ENCODE results near the gene NCBP3.

NCBP3 gene

GRCh38 chr17:3805581-3805980 is 40.5 kb downstream of the NCBP3 start:
- Histone ChIP-seq H3K4me1 (ENCODE audit: insufficient read depth, low read length, poor library complexity, severe bottlenecking) (peaks cover 9% of the 10 kb centered on the region), H2AFZ (ENCODE audit: low read length) (no peak overlapping the region), H3F3A (ENCODE audit: low read depth) (no peaks in the 10 kb centered on the region), H3K9me2 (replicated peaks; ENCODE audit: low read depth, low read length) (no peaks in the 10 kb centered on the region), H3K4me3 (ENCODE audit: low read length, poor library complexity, severe bottlenecking) (no peak overlapping the region), H3K27me3 (ENCODE audit: insufficient read depth, low read length, poor library complexity, severe bottlenecking) (no peaks in the 10 kb centered on the region), H4K20me1 (ENCODE audit: insufficient read depth, low read length, poor library complexity, severe bottlenecking) (no peaks in the 10 kb centered on the region), H3K4me2 (ENCODE audit: low read depth, low read length, poor library complexity, severe bottlenecking) (no peak overlapping the region), H3K9me3 (ENCODE audit: insufficient read depth, low read depth, low read length) (no peaks in the 10 kb centered on the region), H3K9ac (ENCODE audit: low read depth, low read length, poor library complexity, severe bottlenecking) (no peak overlapping the region), H3K36me3 (ENCODE audit: insufficient read depth, low read length) (peaks cover 24% of the 10 kb centered on the region; the same call in 1 of the 2 replicates), H3K79me2 (ENCODE audit: insufficient read depth, low read length) (no peaks in the 10 kb centered on the region)
- TF ChIP-seq CTCF (conservative IDR thresholded peaks at IDR 0.05; ENCODE audit: low read length) (no peak), EZH2phosphoT487 (IDR thresholded peaks at IDR 0.05; ENCODE audit: borderline replicate concordance) (no peak)

DNA sequence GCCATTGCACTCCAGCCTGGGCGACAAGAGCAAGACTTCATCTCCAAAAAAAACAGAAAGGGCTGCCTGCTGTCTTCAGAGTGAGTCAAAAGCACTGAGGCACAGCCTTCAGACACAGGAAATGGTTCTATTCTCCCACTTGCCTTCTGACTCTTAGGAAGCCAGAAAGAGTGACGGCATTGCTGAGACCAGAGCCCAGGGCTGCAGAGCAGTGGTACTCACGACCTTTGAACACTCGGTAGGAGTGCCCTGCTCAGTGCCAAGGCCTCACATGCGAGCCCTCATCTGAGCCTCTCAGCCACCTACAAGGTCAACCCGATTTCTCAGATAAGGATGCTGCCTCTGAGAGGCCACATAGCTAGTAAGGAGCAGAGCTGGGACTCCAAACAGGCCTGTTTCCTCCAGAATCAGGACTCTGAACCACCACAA is 41.5 kb downstream of the NCBP3 start:
- Histone ChIP-seq H2AFZ (ENCODE audit: low read length) (no peak overlapping the region), H3K27me3 (ENCODE audit: insufficient read depth, low read length, poor library complexity, severe bottlenecking) (no peaks in the 10 kb centered on the region), H3K36me3 (ENCODE audit: insufficient read depth, low read length) (peaks cover 15% of the 10 kb centered on the region; the same call in 1 of the 2 replicates)

DNA sequence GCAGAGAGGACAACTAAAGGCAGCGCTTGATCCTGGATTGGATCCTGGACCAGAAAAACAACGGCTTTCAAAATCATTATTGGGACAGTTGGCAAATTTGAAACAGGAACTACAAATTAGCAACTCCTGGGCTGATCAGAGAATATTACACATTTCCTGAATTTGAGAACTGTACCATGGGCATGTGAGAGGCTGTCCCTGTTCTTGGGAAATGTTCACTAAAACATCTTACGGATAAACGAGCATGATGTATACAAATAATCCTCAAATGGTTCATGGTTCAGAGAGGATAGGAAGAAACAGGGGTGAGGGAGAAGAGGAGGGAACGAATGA is 42.8 kb downstream of the NCBP3 start:
- H3K4me3 ChIP-seq (ENCODE audit: low read length, poor library complexity, severe bottlenecking), result no peak overlapping the region
- peaks cover 29% of the 10 kb centered on the region for H3K4me1 ChIP-seq (ENCODE audit: insufficient read depth, low read length, poor library complexity, severe bottlenecking)
- H3K9me3 ChIP-seq (ENCODE audit: insufficient read depth, low read depth, low read length), result no peaks in the 10 kb centered on the region
- TF ChIP-seq EZH2phosphoT487 (IDR thresholded peaks at IDR 0.05; ENCODE audit: borderline replicate concordance) (no peak), CTCF (conservative IDR thresholded peaks at IDR 0.05; ENCODE audit: low read length) (no peak)
- no peak overlapping the region for H3K9ac ChIP-seq (ENCODE audit: low read depth, low read length, poor library complexity, severe bottlenecking)
- no peak overlapping the region for H3K4me2 ChIP-seq (ENCODE audit: low read depth, low read length, poor library complexity, severe bottlenecking)
- no peaks in the 10 kb centered on the region for H3K27me3 ChIP-seq (ENCODE audit: insufficient read depth, low read length, poor library complexity, severe bottlenecking)
- H2AFZ ChIP-seq (ENCODE audit: low read length), result no peak overlapping the region
- peaks cover 14% of the 10 kb centered on the region; the same call in 1 of the 2 replicates for H3K36me3 ChIP-seq (ENCODE audit: insufficient read depth, low read length)
- H3K79me2 ChIP-seq (ENCODE audit: insufficient read depth, low read length), result no peaks in the 10 kb centered on the region
- no peaks in the 10 kb centered on the region for H3K9me2 ChIP-seq (replicated peaks; ENCODE audit: low read depth, low read length)
- H3F3A ChIP-seq (ENCODE audit: low read depth), result no peaks in the 10 kb centered on the region
- no peaks in the 10 kb centered on the region for H4K20me1 ChIP-seq (ENCODE audit: insufficient read depth, low read length, poor library complexity, severe bottlenecking)

More for the DNA sequence above, 41.5 kb downstream of the NCBP3 start:
- Histone ChIP-seq H3K9me2 (replicated peaks; ENCODE audit: low read depth, low read length) (no peaks in the 10 kb centered on the region), H3F3A (ENCODE audit: low read depth) (no peaks in the 10 kb centered on the region), H4K20me1 (ENCODE audit: insufficient read depth, low read length, poor library complexity, severe bottlenecking) (no peaks in the 10 kb centered on the region), H3K4me3 (ENCODE audit: low read length, poor library complexity, severe bottlenecking) (no peak overlapping the region), H3K9me3 (ENCODE audit: insufficient read depth, low read depth, low read length) (no peaks in the 10 kb centered on the region), H3K79me2 (ENCODE audit: insufficient read depth, low read length) (no peaks in the 10 kb centered on the region), H3K4me2 (ENCODE audit: low read depth, low read length, poor library complexity, severe bottlenecking) (no peak overlapping the region), H3K9ac (ENCODE audit: low read depth, low read length, poor library complexity, severe bottlenecking) (no peak overlapping the region), H3K4me1 (ENCODE audit: insufficient read depth, low read length, poor library complexity, severe bottlenecking) (peaks cover 17% of the 10 kb centered on the region)
- TF ChIP-seq EZH2phosphoT487 (IDR thresholded peaks at IDR 0.05; ENCODE audit: borderline replicate concordance) (no peak), CTCF (conservative IDR thresholded peaks at IDR 0.05; ENCODE audit: low read length) (no peak)
